GM12801 (cell line): ENCODE results near the gene RAPGEF6.

Experiments
- CTCF ChIP-seq: IDR thresholded peaks from one replicate; pipeline ENCODE4 v1.5.1; 2011; ENCODE audit warnings: control low read depth; ENCODE audit not compliant: insufficient read length; ENCODE audit errors: extremely low read depth

The RAPGEF6 gene

GRCh38 chr5:131417240-131417869 lies 217.7 kb downstream of the RAPGEF6 start:
- no peak for TF ChIP-seq CTCF

DNA sequence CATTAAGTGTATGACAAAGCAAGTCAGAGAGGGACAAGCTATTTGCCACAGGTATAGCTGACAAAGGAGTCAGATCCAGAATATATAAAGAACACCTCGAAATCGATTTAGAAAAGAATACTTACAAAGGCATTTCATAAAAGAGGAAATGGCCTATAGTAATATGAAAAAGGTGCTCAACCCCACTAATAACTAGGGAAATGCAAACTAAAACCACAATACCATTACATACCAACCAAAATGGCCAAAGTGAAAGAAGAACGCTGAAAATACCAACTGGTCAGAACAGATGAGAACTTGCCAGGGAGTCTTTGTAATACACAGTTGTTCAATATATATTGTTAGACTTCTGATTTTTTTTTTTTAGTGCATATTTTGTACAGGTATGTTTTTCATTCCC lies 218.3 kb downstream of the RAPGEF6 start:
- TF ChIP-seq CTCF = no peak

DNA sequence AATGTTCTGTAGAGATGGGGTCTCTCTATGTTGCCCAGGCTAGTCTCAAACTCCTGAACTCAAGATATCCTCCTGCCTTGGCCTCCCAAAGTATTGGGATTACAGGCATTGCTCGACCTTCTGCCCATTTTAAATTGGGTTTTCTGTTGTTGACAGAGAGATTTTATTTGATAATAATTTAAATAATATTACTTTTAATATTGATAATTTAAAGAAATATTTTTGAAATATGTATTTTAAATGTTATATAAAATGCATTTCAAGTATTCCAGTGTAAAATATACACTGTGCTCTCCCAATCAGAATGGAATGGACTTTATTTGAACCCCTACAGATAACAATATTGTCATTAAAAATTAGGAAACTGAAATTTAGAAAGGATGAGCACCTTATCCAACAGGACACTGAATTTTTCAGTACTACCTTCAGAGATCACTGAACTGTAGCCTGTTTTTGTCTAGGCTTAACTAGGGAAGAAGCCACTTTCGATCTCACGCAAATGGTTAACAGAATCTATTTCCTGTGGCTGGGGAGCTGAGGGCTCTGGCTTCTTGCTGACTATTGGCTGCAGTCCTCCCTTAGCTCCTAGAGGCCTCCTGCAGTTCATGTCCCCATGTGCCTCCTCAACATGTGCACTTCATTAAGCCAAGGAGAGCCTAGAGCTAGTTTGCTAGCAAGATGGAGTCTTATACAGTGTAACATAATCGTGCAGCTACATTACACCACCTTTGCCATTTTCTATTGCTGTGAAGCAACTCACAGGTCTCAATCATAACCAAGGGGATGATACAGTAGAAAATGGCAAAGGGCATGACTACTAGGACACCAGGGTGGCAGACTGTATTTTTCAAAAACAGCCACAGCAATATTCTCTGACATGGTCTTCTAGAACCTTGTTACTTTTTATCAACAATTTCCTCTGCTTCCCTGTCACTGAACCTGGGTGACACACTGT lies 221.1 kb downstream of the RAPGEF6 start:
- no peak for TF ChIP-seq CTCF

GRCh38 chr5:131406975-131407638 lies 227.9 kb downstream of the RAPGEF6 start:
- TF ChIP-seq CTCF = no peak

DNA sequence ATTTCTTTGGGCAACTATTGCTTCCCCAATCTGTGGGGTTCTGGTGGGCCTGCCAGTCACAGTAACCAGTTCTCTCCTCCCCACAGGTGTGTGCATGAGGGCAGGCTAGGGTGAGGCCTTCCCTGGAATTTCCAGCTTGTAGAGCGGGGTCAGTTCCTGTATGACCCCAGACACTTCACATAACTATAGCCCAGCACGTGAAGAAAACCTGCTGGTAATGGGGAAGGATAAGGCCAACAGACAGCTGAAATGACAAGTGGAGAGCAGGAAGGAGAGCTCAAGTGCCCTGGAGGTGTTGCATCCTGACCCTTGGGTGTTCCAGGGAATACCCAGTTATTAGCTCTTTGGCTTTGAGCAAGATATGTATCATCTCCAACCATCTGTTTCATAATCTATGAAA lies 229.0 kb downstream of the RAPGEF6 start:
- TF ChIP-seq CTCF = no peak

GRCh38 chr5:131405674-131406073 lies 229.4 kb downstream of the RAPGEF6 start:
- no peak for TF ChIP-seq CTCF

DNA sequence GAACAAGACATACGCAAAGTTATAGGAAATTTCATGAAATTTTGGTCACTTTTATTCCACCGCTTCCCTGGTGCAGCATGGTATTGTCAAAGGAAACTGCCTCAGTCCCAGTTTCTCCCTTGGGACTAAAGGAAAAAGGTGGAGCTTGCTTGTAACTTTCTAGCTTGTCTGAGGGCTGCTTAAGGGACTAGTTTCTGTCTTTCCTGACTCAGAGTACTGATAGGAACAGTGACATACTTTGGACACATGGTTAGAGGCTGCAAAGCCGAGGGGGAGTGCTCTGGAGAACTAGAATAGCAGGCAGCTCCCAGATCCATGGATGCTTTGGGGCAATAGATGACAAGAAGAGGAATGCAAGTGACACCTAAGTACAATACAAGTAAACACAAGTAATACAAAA lies 234.4 kb downstream of the RAPGEF6 start:
- TF ChIP-seq CTCF = no peak
